ENCODE data around the gene FAM222A. TPM values are rescaled to one million over a fixed set of nuclear protein-coding genes. Genes with fewer than 3 reads are reported as not detected.

Gene FAM222A
- total and polyA plus RNA-seq, 2 of the 8 experiments (the other 6 are each of a cell fraction or from before 2014, with no cell fraction given), result 0.94 to 1.1 TPM

DNA sequence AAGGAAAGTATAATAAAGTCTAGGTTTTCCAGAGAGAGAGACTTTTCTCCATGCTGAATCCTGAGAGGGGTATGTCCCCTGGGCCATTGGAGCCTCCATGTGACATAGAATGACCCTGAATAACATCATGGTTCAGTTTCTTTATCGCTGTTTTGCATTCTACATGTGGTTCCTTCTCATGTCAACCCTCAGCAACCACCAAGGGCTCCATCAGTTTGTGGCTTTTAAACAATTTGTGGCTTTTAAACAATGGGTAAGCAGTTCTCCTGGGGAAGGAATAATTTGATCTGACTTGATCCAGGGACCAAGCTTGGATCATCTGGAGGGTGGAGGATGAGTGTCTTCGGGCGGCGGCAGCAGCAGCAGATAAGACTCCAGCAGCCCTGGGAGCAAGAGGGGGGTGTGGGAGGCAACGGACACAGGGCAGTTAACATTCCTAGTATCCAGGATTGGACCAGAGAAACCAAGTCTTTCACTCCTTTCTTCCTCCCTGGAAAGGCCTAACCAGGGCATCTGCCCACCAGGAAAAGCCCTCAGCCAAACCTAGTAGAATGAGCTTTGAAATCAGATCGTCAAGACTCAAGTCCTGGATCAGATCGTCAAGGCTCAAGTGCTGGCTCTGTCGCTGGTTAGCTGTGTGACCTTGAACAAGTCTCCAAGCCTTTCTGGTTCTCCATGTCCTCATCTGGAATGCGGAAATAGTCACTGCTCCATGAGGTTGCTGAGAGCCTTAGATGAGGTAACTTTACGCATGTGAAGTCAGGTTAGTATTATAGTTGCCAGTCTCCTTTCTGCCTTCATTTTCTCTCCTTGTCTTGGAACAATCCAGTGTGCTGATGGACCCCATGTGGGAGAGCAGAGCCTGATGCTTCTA is 27.8 kb upstream of the FAM222A start (continued):
- no peak for TF ChIP-seq FOSL1 (IDR thresholded peaks at IDR 0.05; ENCODE audit: insufficient read depth, low read depth, low read length)
- TF ChIP-seq CEBPB (IDR thresholded peaks at IDR 0.05; ENCODE audit: low read depth, low read length), result no peak
- no peak for TF ChIP-seq SP1 (IDR thresholded peaks at IDR 0.05; ENCODE audit: low read depth, low read length)
- no peak for TF ChIP-seq POU5F1 (IDR thresholded peaks at IDR 0.05; ENCODE audit: low read depth, low read length)
- TF ChIP-seq SUZ12 (IDR thresholded peaks at IDR 0.05; ENCODE audit: low read length), result no peak
- no peak for TF ChIP-seq RFX5 (IDR thresholded peaks at IDR 0.05; ENCODE audit: borderline replicate concordance, low read depth, low read length)
- TF ChIP-seq ZNF274 (IDR thresholded peaks at IDR 0.05; ENCODE audit: borderline replicate concordance, extremely low read depth, low read length), result no peak
- no peak for TF ChIP-seq SAP30 (IDR thresholded peaks at IDR 0.05; ENCODE audit: insufficient read depth, insufficient replicate concordance, low read length)
- no peak for TF ChIP-seq ASH2L (IDR thresholded peaks at IDR 0.05; ENCODE audit: low read length)
